Measurements from ENCODE around the gene NF1.

- TF ChIP-seq CTCF (IDR thresholded peaks at IDR 0.05; ENCODE audit: low read length) (no peak), EZH2 (optimal IDR thresholded peaks at IDR 0.05; ENCODE audit: low read depth, low read length) (no peak)
Measured at GRCh38 chr17:31248986-31249834, 154.4 kb downstream of the NF1 start.
